ENCODE results near the gene SPSB3. TPM values are rescaled to one million over a fixed set of nuclear protein-coding genes. Genes with fewer than 3 reads are reported as not detected.

The SPSB3 gene
- total and polyA plus RNA-seq, 2 of the 4 experiments (the other 2 are of a cell fraction) = 9.1 to 30.8 TPM

DNA sequence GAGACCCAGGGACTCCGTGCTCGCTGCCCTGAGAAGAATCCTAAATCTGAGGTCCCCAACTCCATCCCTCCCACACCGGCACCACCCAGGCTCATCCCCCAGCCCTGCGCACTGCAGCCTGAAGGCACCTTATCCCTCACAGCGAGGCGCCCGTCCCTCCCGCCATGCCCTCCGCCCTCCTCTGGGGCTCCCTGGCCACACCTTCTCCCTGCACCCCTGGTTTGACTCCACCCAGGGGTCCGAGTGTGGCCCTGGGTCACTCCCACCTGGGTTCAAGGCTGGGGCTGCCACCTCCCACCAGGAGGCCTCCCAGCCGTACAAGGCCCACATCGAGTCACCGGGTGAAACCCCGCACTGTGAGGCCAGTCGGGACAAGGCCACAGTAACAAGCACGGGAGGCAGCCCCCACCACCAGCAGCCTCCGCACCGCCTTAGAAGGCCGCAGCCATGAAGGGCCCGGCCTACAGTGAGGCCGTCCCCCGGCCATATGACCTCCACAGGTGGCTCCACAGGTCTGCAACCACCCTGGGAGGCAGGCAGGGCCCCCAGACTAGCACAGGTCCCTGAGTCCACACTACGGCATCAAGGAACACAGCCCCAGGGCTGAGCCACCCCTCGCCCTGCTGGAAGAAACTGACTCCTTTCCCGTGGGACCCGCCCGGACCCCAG is 36.0 kb upstream of the SPSB3 start:
- in situ Hi-C loops (cut with MboI; ENCODE audit: low sequenced_read_pairs) = no loop called here
- H2BK15ac ChIP-seq (ENCODE audit: low read depth, low read length) = no peak overlapping the region
- no peak overlapping the region for H3K56ac ChIP-seq (ENCODE audit: extremely low read depth, insufficient read depth, low read length)
- no peak overlapping the region for H3K4me3 ChIP-seq (ENCODE audit: insufficient read depth, low read depth, low read length)
- H3K9ac ChIP-seq (ENCODE audit: low read depth, low read length) = no peak overlapping the region
- DNase-seq (no peak), ATAC-seq (ENCODE audit: low read depth) (no peak)
- BruUV-seq (replicated peaks) = no TSS peak
- H4K91ac ChIP-seq (ENCODE audit: insufficient read depth, low read depth, low read length) = no peak overlapping the region
- CTCF ChIA-PET = no interaction called here
- no peak overlapping the region for H3K27ac ChIP-seq (ENCODE audit: insufficient read depth, low read length)
- peaks cover 18% of the 10 kb centered on the region for H3K36me3 ChIP-seq (ENCODE audit: control insufficient read depth, insufficient read depth, low read length)
- H4K8ac ChIP-seq (ENCODE audit: low read depth in 2 of 2, low read length in 2 of 2) = no peak overlapping the region
- H4K5ac ChIP-seq (ENCODE audit: low read depth, low read length) = no peak overlapping the region
- no peak overlapping the region for H2AK5ac ChIP-seq (ENCODE audit: low read depth, low read length)
- peaks cover 2% of the 10 kb centered on the region; the same call in 1 of the 2 replicates for H3K9me1 ChIP-seq (ENCODE audit: insufficient read depth, low read length)
- no peak overlapping the region for H2BK120ac ChIP-seq (ENCODE audit: low read depth, low read length)
- H2BK5ac ChIP-seq (ENCODE audit: low read depth, low read length, poor library complexity, severe bottlenecking) = no peak overlapping the region
- no peak overlapping the region for H2BK20ac ChIP-seq (ENCODE audit: low read depth, low read length)
- H4K20me1 ChIP-seq (ENCODE audit: insufficient read depth, low read length) = 0 out of 2 replicates have a peak, but pooled peaks cover 3% of the 10 kb centered on the region
- H3K14ac ChIP-seq (replicated peaks; ENCODE audit: low read depth, low read length) = no peak overlapping the region
- H3K9me3 ChIP-seq (ENCODE audit: control insufficient read depth, insufficient read depth, low read length) = no peaks in the 10 kb centered on the region
- H2AFZ ChIP-seq (replicated peaks; ENCODE audit: low read length, poor library complexity) = no peak overlapping the region
- no peaks in the 10 kb centered on the region for H3K27me3 ChIP-seq (ENCODE audit: control insufficient read depth, insufficient read depth, low read length)
- dilution Hi-C loops (cut with HindIII; ENCODE audit: low sequenced_read_pairs, unreplicated experiment) = no loop called here
- H3K79me1 ChIP-seq (ENCODE audit: low read depth in 1 of 2, low read length in 2 of 2) = peaks cover 0 to 6% of the 10 kb centered on the region in 2 experiments; a peak in 1 of 4 replicates
- POLR2A ChIA-PET (ENCODE audit: unreplicated experiment) = no interaction called here
- no peak overlapping the region for H3K4ac ChIP-seq (ENCODE audit: low read depth, low read length)
- H3K4me1 ChIP-seq (ENCODE audit: control insufficient read depth, insufficient read depth, low read length) = no peaks in the 10 kb centered on the region
- no peak overlapping the region for H3K4me2 ChIP-seq (ENCODE audit: low read depth, low read length)
- WGBS, 2 experiments (ENCODE audit: extremely low coverage in 2 of 2, insufficient read length in 1 of 2) = 88% methylated on average over 22 of the region's 27 CpGs; no CpG with 5 or more reads in 1 of the 2 experiments
- H2AK9ac ChIP-seq (replicated peaks; ENCODE audit: low read depth, low read length, poor library complexity) = no peak overlapping the region
- H3K23ac ChIP-seq (ENCODE audit: low read depth, low read length) = no peak overlapping the region
- intact Hi-C loops (cut with micrococcal nuclease) = no loop called here
- no peak for TF ChIP-seq RCOR1 (IDR thresholded peaks at IDR 0.05; ENCODE audit: insufficient replicate concordance, low read length)
- no peak for TF ChIP-seq BHLHE40 (IDR thresholded peaks at IDR 0.05; ENCODE audit: low read depth, low read length)
- no peak overlapping the region for H3K18ac ChIP-seq (ENCODE audit: low read depth, low read length)

Data from IMR-90 (cell line).